Tibial nerve (tissue), 4 donors: ENCODE measurements around the gene TC2N. TPM values are rescaled to one million over a fixed set of nuclear protein-coding genes. Genes with fewer than 3 reads are reported as not detected.
A peak's percentile ranks its signal among the peaks of the same experiment; 100 is the strongest.

Source experiments
- DNase-seq, 2 donors: peaks; one replicate each; pipeline ENCODE4 v3.0.0-alpha.2; 2019; ENCODE audit warnings: low spot score in 2 of 2
- H3K27ac ChIP-seq, 4 donors: fragments of 200-600 bp; sonication (generic) in 3 of 4; one replicate each; pipeline ENCODE4 v1.5.1; 2017 to 2019; ENCODE audit warnings: mild to moderate bottlenecking in 1 of 4
- H3K27me3 ChIP-seq, 2 donors: fragments of 200-600 bp; sonication (generic) in 1 of 2; one replicate each; pipeline versions ENCODE4 v1.5.1 to v1.6.0; 2017 to 2019
- H3K36me3 ChIP-seq, 3 donors: fragments of 200-600 bp; sonication (generic); one replicate each; pipeline ENCODE4 v1.5.1; 2018 to 2019
- H3K4me1 ChIP-seq, 4 donors: fragments of 200-600 bp; sonication (generic) in 3 of 4; one replicate each; pipeline ENCODE4 v1.5.1; 2017 to 2019
- H3K4me3 ChIP-seq, 4 donors: fragments of 200-600 bp; sonication (generic) in 3 of 4; one replicate each; pipeline ENCODE4 v1.5.1; 2017 to 2019; ENCODE audit warnings: mild to moderate bottlenecking in 1 of 4, moderate library complexity in 1 of 4
- H3K9me3 ChIP-seq, 4 donors: fragments of 200-600 bp; sonication (generic) in 3 of 4; one replicate each; pipeline ENCODE4 v1.5.1; 2017 to 2019
- EP300 ChIP-seq, 2 donors: sonication (generic); formaldehyde crosslinking; IDR thresholded peaks; one replicate each; pipeline ENCODE4 v1.6.1; 2017; ENCODE audit warnings: antibody characterized with exemption in 2 of 2, mild to moderate bottlenecking in 1 of 2
- POLR2A ChIP-seq, 2 donors: fragments of 450-650 bp; IDR thresholded peaks; one replicate each; pipeline ENCODE4 v1.6.1; 2017; ENCODE audit warnings: antibody characterized with exemption in 2 of 2, mild to moderate bottlenecking in 2 of 2, moderate library complexity in 2 of 2
- WGBS, 2 donors: methylation state at CpG; one replicate each; pipeline ENCODE4 v1.1.5; 2018; 5-methylcytosine and 5-hydroxymethylcytosine counted together
- total RNA-seq, 4 donors: library from RNA; depleted of rRNA; stranded (reverse); fragments of >200 nt; gene quantifications; one replicate each; pipeline ENCODE4 v1.1.0, GENCODE V29; 2016
- TF ChIP-seq, protein P1 (sequence below), 5 experiments: fragments of 200-600 bp in 3 of 5; fragments of 450-650 bp in 2 of 5; sonication (generic) in 3 of 5; IDR thresholded peaks; one replicate each; pipeline ENCODE4 v1.5.1; 2016 to 2019; ENCODE audit warnings: antibody characterized with exemption in 5 of 5, mild to moderate bottlenecking in 3 of 5, moderate library complexity in 2 of 5

The TC2N gene
- 10 to 100 TPM; 23.4 to 35.2 (median 25.7) TPM for total RNA-seq

DNA sequence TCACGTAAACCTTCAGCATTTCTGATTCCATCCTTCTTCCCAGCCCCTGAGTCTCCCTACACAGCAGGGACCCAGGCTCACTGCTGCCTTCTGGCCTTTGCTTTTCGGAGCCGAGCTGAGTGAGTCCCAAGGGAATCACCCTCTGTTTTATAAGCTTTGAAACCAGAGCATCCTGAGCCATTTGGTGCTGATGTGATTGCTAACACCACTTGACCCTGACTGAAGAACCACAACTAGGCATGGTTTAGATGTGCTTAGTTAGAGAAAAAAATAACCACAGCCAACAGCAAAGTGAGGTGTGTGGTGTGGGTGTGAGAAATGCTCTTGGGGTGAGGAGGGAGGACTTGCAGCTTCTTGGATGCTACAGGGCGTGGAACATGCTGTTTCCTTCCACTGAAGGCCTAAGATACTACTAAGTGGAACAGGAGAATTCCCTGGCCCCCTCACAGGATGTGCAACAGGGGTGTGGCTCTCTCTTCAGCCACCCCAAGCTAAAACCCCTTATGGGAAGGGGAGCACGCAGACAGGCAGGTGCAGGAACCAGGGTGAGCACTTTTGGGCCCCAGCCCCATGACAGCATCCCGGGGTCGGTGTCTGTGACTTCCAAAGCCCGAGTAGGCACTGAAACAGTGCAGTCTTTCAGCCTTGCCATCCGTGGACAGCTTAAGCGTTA lies at the start of gene TC2N:
TSS of gene TC2N (minus strand) at position 221 of the 673 bp plus-strand sequence. CDS start 53,767 bp downstream, outside the sequence.
- peak within 1 kb of the TSS in 1 of 4 donors; percentile 25 for H3K27ac ChIP-seq
- H3K27me3 ChIP-seq, result no peaks in the 10 kb centered on the region
- peaks cover 0 to 14% (median 0%) of the 10 kb centered on the region in 4 donors for H3K9me3 ChIP-seq
- peak within 1 kb of the TSS in 1 of 4 donors; percentile 14 for H3K4me3 ChIP-seq
- DNase-seq, result no peak
- H3K36me3 ChIP-seq, result peaks cover 0 to 44% (median 0%) of the 10 kb centered on the region in 3 donors
- 81 to 89% methylated on average over 10 of the region's 10 CpGs for WGBS, 2 donors
- peaks cover 0 to 17% (median 11%) of the 10 kb centered on the region in 4 donors for H3K4me1 ChIP-seq
- TF ChIP-seq, protein P1, sequence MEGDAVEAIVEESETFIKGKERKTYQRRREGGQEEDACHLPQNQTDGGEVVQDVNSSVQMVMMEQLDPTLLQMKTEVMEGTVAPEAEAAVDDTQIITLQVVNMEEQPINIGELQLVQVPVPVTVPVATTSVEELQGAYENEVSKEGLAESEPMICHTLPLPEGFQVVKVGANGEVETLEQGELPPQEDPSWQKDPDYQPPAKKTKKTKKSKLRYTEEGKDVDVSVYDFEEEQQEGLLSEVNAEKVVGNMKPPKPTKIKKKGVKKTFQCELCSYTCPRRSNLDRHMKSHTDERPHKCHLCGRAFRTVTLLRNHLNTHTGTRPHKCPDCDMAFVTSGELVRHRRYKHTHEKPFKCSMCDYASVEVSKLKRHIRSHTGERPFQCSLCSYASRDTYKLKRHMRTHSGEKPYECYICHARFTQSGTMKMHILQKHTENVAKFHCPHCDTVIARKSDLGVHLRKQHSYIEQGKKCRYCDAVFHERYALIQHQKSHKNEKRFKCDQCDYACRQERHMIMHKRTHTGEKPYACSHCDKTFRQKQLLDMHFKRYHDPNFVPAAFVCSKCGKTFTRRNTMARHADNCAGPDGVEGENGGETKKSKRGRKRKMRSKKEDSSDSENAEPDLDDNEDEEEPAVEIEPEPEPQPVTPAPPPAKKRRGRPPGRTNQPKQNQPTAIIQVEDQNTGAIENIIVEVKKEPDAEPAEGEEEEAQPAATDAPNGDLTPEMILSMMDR (IDR thresholded peaks at IDR 0.05), result no peak
- no peak for TF ChIP-seq EP300 (IDR thresholded peaks at IDR 0.05)
- TF ChIP-seq POLR2A (IDR thresholded peaks at IDR 0.05), result no peak

DNA sequence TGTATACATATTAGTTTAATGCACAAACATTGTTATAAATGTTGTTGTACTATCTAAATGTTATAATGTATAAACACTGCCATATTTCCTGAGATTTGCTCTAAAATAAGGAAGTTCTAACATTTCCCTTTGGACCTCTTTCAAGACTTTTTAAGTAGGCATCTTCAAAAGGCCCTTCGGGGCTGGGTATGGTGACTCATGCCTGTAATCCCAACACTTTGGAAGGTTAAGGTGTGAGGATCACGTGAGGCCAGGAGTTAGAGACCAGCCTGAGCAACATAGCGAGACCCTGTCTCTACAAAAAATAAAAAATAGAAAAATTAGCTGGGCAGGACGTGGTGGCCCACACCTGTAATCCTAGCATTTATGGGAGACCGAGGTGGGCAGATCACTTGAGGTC lies 44.7 kb upstream of the TC2N start:
- H3K27me3 ChIP-seq, result no peaks in the 10 kb centered on the region
- WGBS, 2 donors, result 81 to 86% methylated on average over 5 of the region's 5 CpGs
- no peak for TF ChIP-seq POLR2A (IDR thresholded peaks at IDR 0.05)
- H3K4me3 ChIP-seq, result no peak overlapping the region
- peak overlapping the region in 2 of 4 donors; percentile 49 to 77 for H3K27ac ChIP-seq
- H3K4me1 ChIP-seq, result peaks cover 0 to 20% (median 7%) of the 10 kb centered on the region in 4 donors
- H3K36me3 ChIP-seq, result no peaks in the 10 kb centered on the region
- no peaks in the 10 kb centered on the region for H3K9me3 ChIP-seq
- DNase-seq, result no peak

DNA sequence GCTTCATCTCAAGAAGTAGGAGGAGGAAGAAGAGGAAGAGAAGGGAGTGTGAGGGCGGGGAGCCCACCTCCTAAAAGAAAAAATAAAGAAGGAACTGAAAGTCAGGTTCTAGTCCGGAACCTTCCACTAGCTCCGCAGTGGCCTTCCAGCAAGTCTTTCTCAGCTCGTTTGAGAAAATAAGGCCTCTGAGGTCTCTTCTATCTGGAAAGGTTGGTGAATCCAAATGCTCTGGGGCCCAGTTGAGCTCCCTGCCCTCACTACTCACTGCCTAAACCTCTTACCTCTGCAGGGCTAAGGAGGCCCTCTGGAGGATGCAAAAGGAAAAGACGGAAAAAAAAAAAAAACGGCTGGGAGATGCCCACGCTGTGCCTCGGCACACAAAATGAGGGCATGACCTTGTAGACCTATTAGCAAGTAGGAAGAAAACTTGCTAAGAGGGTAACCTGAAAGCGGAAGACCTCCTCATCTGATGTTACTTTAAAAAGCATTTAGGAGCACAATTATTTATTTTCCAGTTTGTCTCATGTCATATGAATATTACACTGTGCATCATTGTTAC lies 44.2 kb upstream of the TC2N start:
- Histone ChIP-seq H3K27ac (peak overlapping the region; percentile 40 to 77 (median 50)), H3K27me3 (no peaks in the 10 kb centered on the region), H3K4me3 (no peak overlapping the region), H3K4me1 (peaks cover 0 to 15% (median 7%) of the 10 kb centered on the region in 4 donors), H3K9me3 (no peaks in the 10 kb centered on the region), H3K36me3 (peaks cover 0 to under 1% (median 0%) of the 10 kb centered on the region in 3 donors)
- no peak for DNase-seq
- TF ChIP-seq, protein P1 (IDR thresholded peaks at IDR 0.05), result peak in 4 of 5 experiments; percentile 25 to 46 (median 41)
- TF ChIP-seq EP300 (IDR thresholded peaks at IDR 0.05), result no peak
- WGBS, 2 donors, result 35 to 39% methylated on average over 9 of the region's 9 CpGs

DNA sequence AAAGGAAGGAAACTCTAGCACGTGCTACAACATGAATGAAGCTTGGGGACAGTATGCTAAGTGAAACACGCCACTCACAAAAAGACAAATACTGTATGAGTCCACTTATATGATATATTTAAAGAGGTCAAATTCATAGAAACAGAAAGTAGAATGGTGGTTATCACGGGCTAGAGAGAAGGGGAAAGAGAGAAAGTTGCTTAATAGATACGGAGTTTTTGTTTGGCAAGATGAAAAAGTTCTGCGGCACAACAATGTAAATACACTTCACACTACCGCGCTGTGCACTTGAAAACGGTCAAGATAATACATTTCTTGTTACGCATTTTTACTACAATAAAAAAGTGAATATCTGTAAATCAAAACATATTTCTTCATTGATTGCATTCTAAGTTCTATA lies 42.9 kb upstream of the TC2N start:
- Histone ChIP-seq H3K36me3 (peaks cover 0 to 3% (median 0%) of the 10 kb centered on the region in 3 donors), H3K4me1 (peaks cover 0 to 13% (median 7%) of the 10 kb centered on the region in 4 donors), H3K27me3 (no peaks in the 10 kb centered on the region), H3K9me3 (no peaks in the 10 kb centered on the region), H3K4me3 (no peak overlapping the region), H3K27ac (no peak overlapping the region)
- TF ChIP-seq, protein P1 (IDR thresholded peaks at IDR 0.05), result no peak
- TF ChIP-seq EP300 (IDR thresholded peaks at IDR 0.05), result no peak
- no peak for TF ChIP-seq POLR2A (IDR thresholded peaks at IDR 0.05)
- 80 to 87% methylated on average over 9 of the region's 9 CpGs for WGBS, 2 donors
- no peak for DNase-seq

DNA sequence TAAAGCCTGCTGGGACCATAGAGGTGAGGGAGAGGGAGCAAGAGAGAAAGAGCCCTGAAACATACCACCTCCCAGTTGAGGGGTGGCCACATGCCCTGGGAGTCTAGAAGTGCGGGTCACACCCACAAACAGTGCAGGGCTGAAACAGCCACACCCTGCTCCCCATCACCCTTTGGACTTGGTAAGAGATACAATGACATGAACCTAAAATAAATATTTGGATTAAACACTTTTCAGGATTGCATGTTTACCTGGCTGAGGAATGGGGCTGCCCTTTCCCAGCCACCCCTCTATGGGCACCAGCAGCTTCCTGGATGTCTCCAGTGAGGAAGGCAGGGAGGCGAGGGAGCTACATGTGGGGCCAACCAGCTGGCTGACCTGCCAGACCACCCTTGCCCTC lies 39.0 kb upstream of the TC2N start:
- H3K9me3 ChIP-seq, result no peaks in the 10 kb centered on the region
- H3K27me3 ChIP-seq, result no peaks in the 10 kb centered on the region
- no peak overlapping the region for H3K4me3 ChIP-seq
- peaks cover 0 to 3% (median 0%) of the 10 kb centered on the region in 3 donors for H3K36me3 ChIP-seq
- peak overlapping the region in 1 of 4 donors; percentile 24 for H3K27ac ChIP-seq
- H3K4me1 ChIP-seq, result peaks cover 0 to 28% (median 7%) of the 10 kb centered on the region in 4 donors
- DNase-seq, result no peak
- no peak for TF ChIP-seq POLR2A (IDR thresholded peaks at IDR 0.05)
- TF ChIP-seq, protein P1 (IDR thresholded peaks at IDR 0.05), result no peak
- no peak for TF ChIP-seq EP300 (IDR thresholded peaks at IDR 0.05)
- 84% methylated on average over 2 of the region's 2 CpGs for WGBS, 2 donors
